WTC11 (cell line): ENCODE measurements around the gene ETNK1.

Experiments used
- AFF4 ChIP-seq: sonication (generic); formaldehyde crosslinking; IDR thresholded peaks from 2 replicates; pipeline ENCODE4 v1.8.1; 2023; ENCODE audit warnings: mild to moderate bottlenecking, missing genetic modification reagents, borderline replicate concordance
- CREB1 ChIP-seq: sonication (generic); formaldehyde crosslinking; IDR thresholded peaks from 2 replicates; pipeline ENCODE4 v1.8.0; 2023; ENCODE audit warnings: mild to moderate bottlenecking, missing genetic modification reagents
- CTCF ChIP-seq: fragments of 200-600 bp; IDR thresholded peaks from 2 replicates; pipeline ENCODE4 v1.8.0; 2022; ENCODE audit warnings: antibody characterized with exemption
- E2F4 ChIP-seq: sonication (generic); formaldehyde crosslinking; IDR thresholded peaks from 2 replicates; pipeline ENCODE4 v1.8.1; 2022; ENCODE audit warnings: low read depth, mild to moderate bottlenecking, moderate library complexity, missing genetic modification reagents, borderline replicate concordance
- E2F5 ChIP-seq: sonication (generic); formaldehyde crosslinking; IDR thresholded peaks from 2 replicates; pipeline ENCODE4 v1.8.1; 2022; ENCODE audit warnings: mild to moderate bottlenecking, moderate library complexity, missing genetic modification reagents
- ESRRA ChIP-seq: sonication (generic); formaldehyde crosslinking; IDR thresholded peaks from 2 replicates; pipeline ENCODE4 v1.8.1; 2022; ENCODE audit warnings: mild to moderate bottlenecking, missing genetic modification reagents, borderline replicate concordance
- NFE2L1 ChIP-seq: sonication (generic); formaldehyde crosslinking; IDR thresholded peaks from 2 replicates; pipeline ENCODE4 v1.8.1; 2023; ENCODE audit warnings: missing genetic modification reagents
- NFYB ChIP-seq: sonication (generic); formaldehyde crosslinking; conservative IDR thresholded peaks from 2 replicates; pipeline ENCODE4 v1.8.0; 2022; ENCODE audit warnings: low read depth, missing genetic modification reagents
- SP1 ChIP-seq: sonication (generic); formaldehyde crosslinking; conservative IDR thresholded peaks from 2 replicates; pipeline ENCODE4 v1.8.1; 2022; ENCODE audit warnings: missing genetic modification reagents
- STAT6 ChIP-seq: sonication (generic); formaldehyde crosslinking; conservative IDR thresholded peaks from 2 replicates; pipeline ENCODE4 v1.8.1; 2023; ENCODE audit warnings: mild to moderate bottlenecking, low read depth, missing genetic modification reagents, moderate library complexity
- ZNF121 ChIP-seq: sonication (generic); formaldehyde crosslinking; IDR thresholded peaks from 2 replicates; pipeline ENCODE4 v1.8.0; 2023; ENCODE audit warnings: missing genetic modification reagents
- ZNF416 ChIP-seq: fragments of 250-450 bp; sonication (Bioruptor Pico); IDR thresholded peaks from 2 replicates; pipeline ENCODE4 v1.9.0; 2021; ENCODE audit warnings: mild to moderate bottlenecking, inconsistent platforms

- TF ChIP-seq NFYB (CRISPR knock-in tag) (no peak), SP1 (CRISPR knock-in tag) (no peak), CTCF (no peak), STAT6 (CRISPR knock-in tag) (no peak), AFF4 (CRISPR knock-in tag) (no peak), ESRRA (no peak), E2F5 (no peak), E2F4 (CRISPR knock-in tag) (no peak), ZNF416 (no peak), CREB1 (no peak), ZNF121 (CRISPR knock-in tag) (no peak), NFE2L1 (CRISPR knock-in tag) (no peak)
Observed at GRCh38 chr12:22576473-22576872, 48.5 kb upstream of the ETNK1 start.
